GM19452 (cell line): Measurements from ENCODE around the gene TWIST2.

Experiments
- ATAC-seq: cut with Tn5 transposase; IDR thresholded peaks from one replicate; pipeline ENCODE4 v1.9.1; 2021; ENCODE audit not compliant: unreplicated experiment

Gene TWIST2

GRCh38 chr2:238835726-238836301, 12.1 kb upstream of the TWIST2 start:
- ATAC-seq = no peak

GRCh38 chr2:238838786-238839327, 9.0 kb upstream of the TWIST2 start:
- ATAC-seq = no peak

DNA sequence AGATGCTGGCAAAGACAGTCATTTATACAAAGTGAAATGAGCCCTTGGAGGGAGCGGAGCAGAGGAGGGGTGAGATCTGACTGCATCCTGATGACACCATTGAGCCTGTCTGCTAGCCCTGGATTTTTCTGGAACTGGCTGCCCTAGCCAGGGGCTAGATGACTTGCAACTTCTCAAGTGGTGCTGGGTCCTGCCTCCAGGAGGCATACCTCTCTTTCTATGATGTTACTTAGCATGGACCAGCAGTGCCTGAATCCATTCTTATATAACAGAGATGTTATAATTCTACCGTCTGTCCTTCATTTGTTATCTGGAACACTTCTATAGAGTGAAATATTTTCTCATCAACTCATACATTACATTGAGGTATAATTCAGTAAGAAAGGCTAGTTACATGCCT, 8.5 kb upstream of the TWIST2 start:
- no peak for ATAC-seq

DNA sequence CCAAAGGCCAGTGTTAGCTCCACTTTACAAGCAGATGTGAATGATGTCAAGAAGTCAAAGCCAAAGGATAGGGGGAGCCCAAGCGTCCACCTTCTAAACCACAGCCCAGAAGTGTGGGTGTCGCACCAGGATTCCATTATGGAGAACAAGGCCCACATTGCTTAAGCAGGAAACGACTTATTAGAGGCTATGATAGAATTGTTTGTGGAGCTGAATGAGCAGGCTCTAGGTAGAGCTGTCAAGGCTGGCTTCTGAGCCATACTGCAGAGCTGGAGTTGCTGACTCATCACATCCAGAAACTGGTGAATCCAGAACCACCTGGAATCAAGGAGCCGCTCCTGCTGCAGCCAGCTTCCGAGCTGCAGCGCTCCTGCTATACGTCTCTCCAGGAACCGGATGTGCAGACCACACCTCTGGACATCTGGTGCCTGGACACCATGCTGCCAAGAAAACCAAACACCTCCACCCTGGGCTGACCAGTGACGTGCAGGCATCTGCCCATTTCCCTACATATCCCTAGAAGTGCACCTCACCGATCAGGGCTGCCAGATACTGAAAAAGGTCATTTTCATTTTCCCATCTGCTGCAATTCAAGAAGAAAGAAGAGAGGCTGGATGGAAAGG, 6.2 kb upstream of the TWIST2 start:
- no peak for ATAC-seq

DNA sequence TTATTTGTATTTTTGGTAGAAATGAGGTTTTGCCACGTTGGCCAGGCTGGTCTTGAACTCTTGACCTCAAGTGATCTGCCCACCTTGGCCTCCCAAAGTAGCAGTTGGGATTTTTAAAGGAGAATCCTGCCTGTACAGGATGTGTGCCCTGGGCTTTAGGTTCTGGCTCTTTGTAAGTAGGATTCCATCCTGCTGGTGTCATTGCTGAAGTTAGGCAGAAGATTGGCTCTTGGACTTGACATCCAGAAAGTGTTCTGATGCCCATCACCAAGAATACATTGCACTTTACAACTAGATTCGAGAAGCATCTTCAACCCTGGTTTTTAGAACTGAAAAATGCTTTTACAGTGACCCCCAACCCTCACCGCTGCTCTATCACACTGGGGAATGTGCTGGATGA, 4.4 kb upstream of the TWIST2 start:
- ATAC-seq = no peak

- ATAC-seq = no peak
Observed at GRCh38 chr2:238845583-238846377, 2.1 kb upstream of the TWIST2 start.

- no peak for ATAC-seq
Observed at GRCh38 chr2:238846378-238846627, 1.6 kb upstream of the TWIST2 start.

GRCh38 chr2:238846628-238847418, 1.1 kb upstream of the TWIST2 start:
- no peak for ATAC-seq

- ATAC-seq = no peak
Observed at GRCh38 chr2:238847419-238847801, 475 bp upstream of the TWIST2 start.

DNA sequence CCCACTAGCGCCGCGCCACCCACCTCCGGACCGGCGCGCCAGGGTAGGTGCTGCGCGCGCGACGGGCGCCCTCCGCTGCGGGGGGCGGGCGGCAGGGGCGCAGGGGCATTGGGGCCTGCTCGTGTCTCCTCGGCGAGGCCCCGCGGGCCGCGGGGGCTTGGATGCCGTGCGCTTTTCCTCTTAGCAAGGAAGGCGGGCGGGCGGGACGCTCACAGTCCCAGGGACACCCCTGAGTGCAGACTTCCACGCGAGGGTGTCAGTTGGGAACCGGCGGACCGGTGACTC, 748 bp downstream of the TWIST2 start:
- ATAC-seq = no peak

GRCh38 chr2:238848976-238849853, 1.3 kb downstream of the TWIST2 start:
- ATAC-seq = no peak

DNA sequence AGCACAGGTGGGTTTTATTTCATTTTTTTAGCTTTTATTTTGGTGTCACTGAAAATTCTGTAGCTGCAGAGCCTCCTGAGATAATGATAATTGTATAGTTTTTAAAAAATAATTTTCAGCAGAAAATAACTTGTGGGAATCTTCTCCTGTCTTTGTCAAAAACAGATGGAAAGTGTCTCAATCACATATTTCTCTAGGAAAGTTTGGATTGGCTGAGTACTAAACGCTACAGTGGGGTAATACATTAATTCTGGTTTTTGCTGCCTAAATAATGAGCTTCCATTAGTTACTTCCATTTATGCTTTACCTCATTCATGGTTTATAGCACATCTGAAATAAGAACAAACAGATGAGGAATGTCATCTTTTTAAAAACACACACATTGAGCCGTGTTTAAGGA, 2.2 kb downstream of the TWIST2 start:
- no peak for ATAC-seq

DNA sequence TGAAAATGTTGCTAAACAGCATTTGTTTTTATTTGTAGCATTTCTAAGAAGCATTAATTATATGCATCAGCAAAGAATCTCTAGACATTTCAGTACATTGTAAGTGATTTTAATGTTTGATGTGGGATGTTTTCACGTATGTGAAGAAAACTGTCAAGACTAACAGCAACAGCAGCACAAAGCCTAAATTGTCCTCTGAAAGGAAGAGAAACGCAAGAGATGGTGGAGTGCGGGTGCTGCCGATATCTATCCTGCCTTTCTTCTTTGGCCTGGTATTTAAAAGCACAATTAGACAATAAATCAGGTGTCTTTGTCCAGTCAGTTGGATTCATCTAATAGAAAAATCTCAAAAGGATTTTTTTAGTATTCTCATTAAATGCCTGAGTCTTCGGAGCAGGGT, 3.1 kb downstream of the TWIST2 start:
- ATAC-seq = no peak

GRCh38 chr2:238851761-238852160, 3.9 kb downstream of the TWIST2 start:
- no peak for ATAC-seq

GRCh38 chr2:238852206-238852869, 4.5 kb downstream of the TWIST2 start:
- no peak for ATAC-seq

GRCh38 chr2:238853218-238853617, 5.3 kb downstream of the TWIST2 start:
- no peak for ATAC-seq

- ATAC-seq = no peak
Observed at GRCh38 chr2:238853721-238854120, 5.8 kb downstream of the TWIST2 start.

DNA sequence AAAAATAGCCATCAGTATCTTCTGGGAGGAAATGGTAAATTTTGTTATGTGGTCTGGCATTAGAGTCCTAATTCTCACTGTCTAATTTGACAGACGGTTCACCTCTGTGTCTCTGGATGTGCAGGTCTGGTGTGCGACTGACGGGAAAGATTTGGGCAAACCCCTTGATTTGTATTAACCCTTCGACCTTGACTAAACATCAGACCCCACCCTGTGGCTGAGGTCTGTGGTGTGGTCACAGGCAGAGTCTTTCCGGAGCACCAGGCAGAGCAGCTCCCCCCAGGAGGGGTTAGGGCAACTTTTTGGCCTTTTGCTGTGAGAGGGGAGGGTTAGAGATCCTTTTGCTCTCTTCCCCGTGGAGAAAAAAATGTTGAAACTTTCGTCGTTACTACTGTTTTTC, 6.4 kb downstream of the TWIST2 start:
- no peak for ATAC-seq

DNA sequence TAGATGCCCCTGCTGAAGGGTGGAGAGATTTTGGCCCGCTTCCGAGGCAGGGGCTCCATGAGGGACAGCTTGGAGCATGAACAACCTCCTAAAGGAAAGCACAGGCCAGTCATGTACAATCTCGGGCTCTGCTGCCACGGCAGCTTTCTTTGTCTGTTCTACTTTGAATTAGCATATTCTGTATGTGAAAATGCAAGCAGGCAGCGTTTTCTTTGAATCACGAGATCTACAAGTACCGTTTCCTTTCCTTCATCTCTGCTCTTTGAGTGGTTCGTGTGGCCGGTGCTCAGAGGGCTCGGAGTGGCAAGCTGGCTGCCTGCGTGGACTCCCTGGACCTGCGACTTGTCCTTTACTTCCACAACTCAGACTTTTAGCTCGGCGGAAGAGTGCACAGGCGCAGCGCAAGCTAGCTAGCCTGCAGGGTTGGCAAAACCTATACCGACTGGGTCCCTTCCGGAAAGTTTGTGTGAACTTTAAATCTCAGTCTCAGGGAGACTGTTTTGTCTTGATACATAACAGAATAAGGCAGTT, 6.9 kb downstream of the TWIST2 start:
- no peak for ATAC-seq

DNA sequence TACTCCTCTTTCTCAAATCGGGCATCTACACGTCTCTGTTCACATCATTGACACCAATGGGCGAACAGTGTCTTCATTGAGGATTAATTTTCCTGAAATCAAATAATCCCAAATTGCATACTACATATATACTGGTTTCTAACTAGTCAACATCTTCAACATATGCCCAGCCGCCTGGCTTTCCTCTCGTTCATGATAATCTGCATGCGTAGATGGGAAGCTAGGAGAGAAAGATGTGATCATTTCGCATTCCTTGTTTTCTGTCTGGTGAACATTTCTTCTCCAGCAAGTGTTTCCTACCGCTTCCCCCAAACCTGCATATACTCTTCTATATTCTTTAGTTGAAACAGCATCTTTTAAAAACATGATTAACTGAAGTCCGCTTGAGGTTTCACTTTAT, 7.4 kb downstream of the TWIST2 start:
- no peak for ATAC-seq
